ENCODE measurements around the gene TCFL5.

- no peak for TF ChIP-seq CTCF (IDR thresholded peaks at IDR 0.05)
- TF ChIP-seq POLR2A (IDR thresholded peaks at IDR 0.05) = no peak
Measured at GRCh38 chr20:62812181-62812906, 49.3 kb downstream of the TCFL5 start.
